SK-N-SH (cell line): ENCODE data around the gene ACOT7. TPM values are rescaled to one million over a fixed set of nuclear protein-coding genes. Genes with fewer than 3 reads are reported as not detected.

Source experiments
- CTCF ChIA-PET: fragments of 300-600, 350-600 bp; formaldehyde crosslinking; extraction: SDS; loops from one replicate; lab custom pipeline; 2021; lab: Yijun Ruan, JAX
- POLR2A ChIA-PET: fragments of 350-600 bp; sonication (Branson Sonifier 250); formaldehyde crosslinking; extraction: SDS; loops from one replicate; lab custom pipeline; 2020; ENCODE audit warnings: antibody characterized with exemption, inconsistent platforms; lab: Yijun Ruan, JAX
- DNase-seq: peaks from one replicate; pipeline ENCODE4 v3.0.0; 2012
- H2AFZ ChIP-seq: fragments of 200-600 bp; sonication (generic); 2 replicates; pipeline ENCODE4 v1.8.1; 2016; ENCODE audit warnings: antibody characterized with exemption, mild to moderate bottlenecking, low read depth
- H3F3A ChIP-seq: fragments of 200-600 bp; sonication (generic); replicated peaks from 2 replicates; pipeline ENCODE3; 2016; ENCODE audit warnings: antibody characterized with exemption, mild to moderate bottlenecking; ENCODE audit not compliant: insufficient read depth
- H3K27ac ChIP-seq, 2 experiments: fragments of 200-500 bp in 1 of 2; fragments of 200-600 bp in 1 of 2; sonication (Bioruptor generic) in 1 of 2; sonication (generic), shearing (Covaris generic) in 1 of 2; 2 replicates each; pipeline versions ENCODE4 v1.5.1 to v1.6.1; 2014 to 2016; ENCODE audit warnings: low read depth in 2 of 2, inconsistent platforms in 1 of 2, low read length in 1 of 2, mild to moderate bottlenecking in 1 of 2, mixed read lengths in 1 of 2
- H3K27me3 ChIP-seq: fragments of 200-600 bp; sonication (generic), shearing (Covaris generic); 2 replicates; pipeline ENCODE4 v1.6.1; 2016; ENCODE audit warnings: mixed run types; ENCODE audit not compliant: insufficient read depth
- H3K36me3 ChIP-seq, 2 experiments: fragments of 200-500 bp in 1 of 2; fragments of 200-600 bp in 1 of 2; sonication (Bioruptor generic) in 1 of 2; sonication (generic) in 1 of 2; replicated peaks in 1 of 2; 2 replicates each; pipeline versions ENCODE3 to v1.5.1; 2014 to 2016; ENCODE audit warnings: low read length in 1 of 2, mild to moderate bottlenecking in 1 of 2; ENCODE audit not compliant: insufficient read depth in 2 of 2, control insufficient read depth in 1 of 2
- H3K4me1 ChIP-seq, 2 experiments: fragments of 200-500 bp in 1 of 2; fragments of 200-600 bp in 1 of 2; sonication (Bioruptor generic) in 1 of 2; sonication (generic), shearing (Covaris generic) in 1 of 2; 2 replicates each; pipeline versions ENCODE4 v1.5.1 to v1.6.1; 2014 to 2016; ENCODE audit warnings: low read depth in 1 of 2, low read length in 1 of 2, mixed run types in 1 of 2; ENCODE audit not compliant: insufficient read depth in 2 of 2, control insufficient read depth in 1 of 2
- H3K4me2 ChIP-seq: fragments of 200-600 bp; sonication (generic), shearing (Covaris generic); 2 replicates; pipeline ENCODE4 v1.6.1; 2017; ENCODE audit warnings: mixed run types
- H3K4me3 ChIP-seq, 2 experiments: fragments of 200-500 bp in 1 of 2; fragments of 200-600 bp in 1 of 2; sonication (Bioruptor generic) in 1 of 2; sonication (generic), shearing (Covaris generic) in 1 of 2; 2 replicates each; pipeline versions ENCODE4 v1.5.1 to v1.8.1; 2014 to 2016; ENCODE audit warnings: low read depth in 2 of 2, inconsistent platforms in 1 of 2, low read length in 1 of 2, mild to moderate bottlenecking in 1 of 2, mixed read lengths in 1 of 2, moderate library complexity in 1 of 2
- H3K79me2 ChIP-seq: fragments of 200-600 bp; sonication (generic); 2 replicates; pipeline ENCODE4 v1.8.1; 2017; ENCODE audit warnings: mild to moderate bottlenecking; ENCODE audit not compliant: insufficient read depth
- H3K9ac ChIP-seq: fragments of 200-600 bp; sonication (generic); 2 replicates; pipeline ENCODE4 v1.6.1; 2017; ENCODE audit warnings: mixed run types
- H3K9me2 ChIP-seq: fragments of 200-600 bp; sonication (generic); 2 replicates; pipeline ENCODE4 v1.6.1; 2017; ENCODE audit warnings: mixed run types
- H3K9me3 ChIP-seq: fragments of 200-600 bp; sonication (generic); 2 replicates; pipeline ENCODE4 v1.6.1; 2017; ENCODE audit warnings: mixed run types, mild to moderate bottlenecking, moderate library complexity
- H4K20me1 ChIP-seq: fragments of 200-600 bp; sonication (generic); 2 replicates; pipeline ENCODE4 v1.6.1; 2017; ENCODE audit warnings: mild to moderate bottlenecking, mixed run types; ENCODE audit not compliant: insufficient read depth
- CHD2 ChIP-seq: fragments of 150-350 bp; IDR thresholded peaks from 2 replicates; pipeline ENCODE4 v1.6.1; 2018; ENCODE audit warnings: low read length; ENCODE audit not compliant: partially characterized antibody
- ELF1 ChIP-seq: IDR thresholded peaks from 2 replicates; pipeline ENCODE4 v1.4.0; 2012
- EP300 ChIP-seq, 2 experiments: IDR thresholded peaks; 2 replicates each; pipeline versions ENCODE4 v1.4.0 to v1.6.1; 2012; ENCODE audit warnings: borderline replicate concordance in 1 of 2, low read depth in 1 of 2, low read length in 1 of 2
- EZH2phosphoT487 ChIP-seq: fragments of 200-600 bp; sonication (generic); IDR thresholded peaks from 2 replicates; pipeline ENCODE4 v1.6.1; 2017; ENCODE audit warnings: low read depth, mixed run types, mild to moderate bottlenecking, antibody characterized with exemption, moderate library complexity, borderline replicate concordance
- FOXJ3 ChIP-seq: sonication (generic); formaldehyde crosslinking; IDR thresholded peaks from 2 replicates; pipeline ENCODE4 v1.5.1; 2020; ENCODE audit warnings: mild to moderate bottlenecking, missing genetic modification reagents
- FOXM1 ChIP-seq: IDR thresholded peaks from 2 replicates; pipeline ENCODE4 v1.4.0; 2012; ENCODE audit warnings: low read depth, mild to moderate bottlenecking
- GATA2 ChIP-seq: sonication (generic); formaldehyde crosslinking; IDR thresholded peaks from 2 replicates; pipeline ENCODE4 v1.5.0; 2020; ENCODE audit warnings: mild to moderate bottlenecking, missing genetic modification reagents
- POLR2AphosphoS5 ChIP-seq: IDR thresholded peaks from 2 replicates; pipeline ENCODE4 v1.6.1; 2012; ENCODE audit warnings: low read depth, low read length
- RCOR1 ChIP-seq: fragments of 150-350 bp; IDR thresholded peaks from 2 replicates; pipeline ENCODE4 v1.6.1; 2017; ENCODE audit warnings: antibody characterized with exemption, low read length
- WGBS: methylation state at CpG from one replicate; pipeline ENCODE4 v1.1.6; 2017; ENCODE audit warnings: low lambda C conversion rate; 5-methylcytosine and 5-hydroxymethylcytosine counted together
- polyA plus RNA-seq, 3 experiments: library from polyadenylated mRNA; depleted of rRNA; stranded (reverse); fragments of >200 nt; gene quantifications; 2 replicates each; pipeline ENCODE4 v1.2.3, GENCODE V29; 2012
- TF ChIP-seq, protein P1 (sequence below): fragments of 150-350 bp; IDR thresholded peaks from 2 replicates; pipeline ENCODE4 v1.6.1; 2017; ENCODE audit warnings: antibody characterized with exemption, low read length, low read depth, borderline replicate concordance
- TF ChIP-seq, protein P2 (sequence below): IDR thresholded peaks from 2 replicates; pipeline ENCODE4 v1.4.0; 2012; ENCODE audit warnings: low read depth, borderline replicate concordance
- TF ChIP-seq, protein P3 (sequence below): IDR thresholded peaks from 2 replicates; pipeline ENCODE4 v1.4.0; 2012; ENCODE audit warnings: low read depth, borderline replicate concordance
- TF ChIP-seq, protein P4 (sequence below): fragments of 150-350 bp; IDR thresholded peaks from 2 replicates; pipeline ENCODE4 v1.6.1; 2016; ENCODE audit warnings: mild to moderate bottlenecking, low read depth, low read length

Gene ACOT7
- polyA plus RNA-seq, 1 of the 3 experiments (the other 2 are of a cell fraction): 289 TPM

DNA sequence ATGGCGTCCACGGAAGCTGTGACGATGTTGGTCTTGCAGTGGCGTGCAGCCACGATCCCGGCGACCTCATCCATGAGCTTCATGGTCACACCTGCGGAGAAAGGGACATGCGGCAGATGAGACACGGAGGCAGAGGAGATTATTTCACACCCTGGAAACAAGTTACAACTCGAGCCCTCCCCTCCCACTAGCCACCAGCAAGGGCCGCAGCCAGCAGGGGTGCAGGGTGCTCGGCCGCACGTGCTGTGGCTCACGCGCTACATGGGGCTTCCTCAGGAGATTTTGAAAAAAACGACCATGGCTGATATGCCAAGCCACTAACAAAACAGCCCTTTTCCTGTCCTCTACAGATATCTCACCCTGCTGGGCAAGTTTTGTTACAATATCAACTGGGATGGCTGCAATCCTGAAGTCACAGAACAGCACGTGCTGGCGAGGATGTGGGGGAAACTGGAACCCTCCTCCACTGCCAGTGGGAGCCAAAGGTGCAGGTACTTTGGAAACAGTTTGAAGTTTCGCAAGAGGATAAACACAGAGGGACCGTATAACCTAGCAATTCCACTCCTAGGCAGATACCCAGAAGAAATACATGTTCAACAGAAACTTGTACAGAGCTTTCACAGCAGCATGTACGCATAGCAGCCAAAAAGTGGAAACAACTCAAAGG lies 98.5 kb downstream of the ACOT7 start:
- Histone ChIP-seq H3K79me2 (no peaks in the 10 kb centered on the region), H3K9me2 (no peaks in the 10 kb centered on the region), H4K20me1 (no peaks in the 10 kb centered on the region), H3K4me2 (no peak overlapping the region), H3K27ac (no peak overlapping the region), H3K4me3 (no peak overlapping the region), H3K9ac (no peak overlapping the region), H3K36me3 (peaks cover 0 to 19% of the 10 kb centered on the region in 2 experiments), H3K27me3 (no peaks in the 10 kb centered on the region), H3F3A (no peaks in the 10 kb centered on the region), H2AFZ (no peak overlapping the region), H3K9me3 (no peaks in the 10 kb centered on the region), H3K4me1 (peaks cover 0 to 15% of the 10 kb centered on the region in 2 experiments; a peak in 1 of 4 replicates)
- no peak for DNase-seq
- POLR2A ChIA-PET: no interaction called here
- WGBS: 91% methylated on average over 21 of the region's 23 CpGs
- CTCF ChIA-PET: interaction anchor here (2.3 kb wide), 1 partner anchor 49 kb away, joined by 11 read pairs; no protein-coding TSS in a partner anchor
- TF ChIP-seq EZH2phosphoT487 (no peak), POLR2AphosphoS5 (no peak), EP300 (IDR thresholded peaks at IDR 0.05; ENCODE audit: borderline replicate concordance in 1 of 2, low read depth in 1 of 2, low read length in 1 of 2) (no peak), FOXM1 (no peak), RCOR1 (no peak), ELF1 (no peak), FOXJ3 (CRISPR knock-in tag) (no peak), GATA2 (no peak)
- TF ChIP-seq, protein P1, sequence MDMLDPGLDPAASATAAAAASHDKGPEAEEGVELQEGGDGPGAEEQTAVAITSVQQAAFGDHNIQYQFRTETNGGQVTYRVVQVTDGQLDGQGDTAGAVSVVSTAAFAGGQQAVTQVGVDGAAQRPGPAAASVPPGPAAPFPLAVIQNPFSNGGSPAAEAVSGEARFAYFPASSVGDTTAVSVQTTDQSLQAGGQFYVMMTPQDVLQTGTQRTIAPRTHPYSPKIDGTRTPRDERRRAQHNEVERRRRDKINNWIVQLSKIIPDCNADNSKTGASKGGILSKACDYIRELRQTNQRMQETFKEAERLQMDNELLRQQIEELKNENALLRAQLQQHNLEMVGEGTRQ: no peak
- TF ChIP-seq, protein P2, sequence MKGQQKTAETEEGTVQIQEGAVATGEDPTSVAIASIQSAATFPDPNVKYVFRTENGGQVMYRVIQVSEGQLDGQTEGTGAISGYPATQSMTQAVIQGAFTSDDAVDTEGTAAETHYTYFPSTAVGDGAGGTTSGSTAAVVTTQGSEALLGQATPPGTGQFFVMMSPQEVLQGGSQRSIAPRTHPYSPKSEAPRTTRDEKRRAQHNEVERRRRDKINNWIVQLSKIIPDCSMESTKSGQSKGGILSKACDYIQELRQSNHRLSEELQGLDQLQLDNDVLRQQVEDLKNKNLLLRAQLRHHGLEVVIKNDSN: no peak

DNA sequence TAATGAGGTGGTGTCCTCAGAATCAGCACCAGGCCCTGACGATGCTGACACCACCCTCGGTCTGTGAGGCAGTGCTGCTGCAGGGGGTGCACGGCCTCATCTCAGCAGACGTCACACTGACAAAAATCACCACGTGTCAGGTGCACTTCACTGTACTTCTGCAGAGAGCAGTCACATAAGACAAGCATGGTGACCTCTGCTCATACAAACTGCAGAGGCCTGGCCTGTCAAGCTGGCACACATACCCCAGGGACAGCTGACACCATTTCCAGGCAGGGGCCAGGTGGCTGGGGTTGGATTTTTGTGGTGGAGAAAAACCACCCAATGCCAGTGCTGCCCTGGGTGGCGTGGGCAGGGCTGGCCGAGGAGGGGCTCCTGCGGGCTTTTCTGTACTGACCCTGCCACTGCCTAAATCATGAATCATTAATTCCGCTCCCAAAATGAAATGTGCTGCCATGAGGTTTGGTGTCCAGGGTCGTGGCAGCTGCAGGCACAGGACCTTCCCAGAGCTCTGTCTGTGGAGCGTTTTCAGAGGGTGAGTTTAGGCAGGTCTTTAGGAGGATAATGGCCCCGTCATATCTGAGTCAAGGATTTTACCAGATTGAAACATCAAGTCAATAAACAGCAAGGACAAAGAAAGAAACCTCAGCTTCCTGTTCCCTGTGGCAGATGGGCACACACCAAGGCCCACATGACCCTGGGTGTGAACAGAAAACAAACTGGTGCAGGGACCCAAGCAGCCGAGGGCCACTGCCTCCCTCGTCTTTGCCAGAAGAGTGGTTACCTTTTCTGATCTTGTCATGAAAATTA lies 99.3 kb downstream of the ACOT7 start:
- no peak overlapping the region for H3K9ac ChIP-seq
- H3K4me1 ChIP-seq: peaks cover 0 to 8% of the 10 kb centered on the region in 2 experiments; a peak in 1 of 4 replicates
- H3K9me2 ChIP-seq: no peaks in the 10 kb centered on the region
- no peak overlapping the region for H3K27ac ChIP-seq
- ChIA-PET CTCF (interaction anchor here (2.3 kb wide), 1 partner anchor 48 kb away, joined by 11 read pairs; no protein-coding TSS in a partner anchor), POLR2A (no interaction called here)
- H3K9me3 ChIP-seq: no peaks in the 10 kb centered on the region
- TF ChIP-seq, protein P3, sequence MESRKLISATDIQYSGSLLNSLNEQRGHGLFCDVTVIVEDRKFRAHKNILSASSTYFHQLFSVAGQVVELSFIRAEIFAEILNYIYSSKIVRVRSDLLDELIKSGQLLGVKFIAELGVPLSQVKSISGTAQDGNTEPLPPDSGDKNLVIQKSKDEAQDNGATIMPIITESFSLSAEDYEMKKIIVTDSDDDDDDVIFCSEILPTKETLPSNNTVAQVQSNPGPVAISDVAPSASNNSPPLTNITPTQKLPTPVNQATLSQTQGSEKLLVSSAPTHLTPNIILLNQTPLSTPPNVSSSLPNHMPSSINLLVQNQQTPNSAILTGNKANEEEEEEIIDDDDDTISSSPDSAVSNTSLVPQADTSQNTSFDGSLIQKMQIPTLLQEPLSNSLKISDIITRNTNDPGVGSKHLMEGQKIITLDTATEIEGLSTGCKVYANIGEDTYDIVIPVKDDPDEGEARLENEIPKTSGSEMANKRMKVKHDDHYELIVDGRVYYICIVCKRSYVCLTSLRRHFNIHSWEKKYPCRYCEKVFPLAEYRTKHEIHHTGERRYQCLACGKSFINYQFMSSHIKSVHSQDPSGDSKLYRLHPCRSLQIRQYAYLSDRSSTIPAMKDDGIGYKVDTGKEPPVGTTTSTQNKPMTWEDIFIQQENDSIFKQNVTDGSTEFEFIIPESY: no peak
- TF ChIP-seq FOXM1: no peak
- TF ChIP-seq, protein P4, sequence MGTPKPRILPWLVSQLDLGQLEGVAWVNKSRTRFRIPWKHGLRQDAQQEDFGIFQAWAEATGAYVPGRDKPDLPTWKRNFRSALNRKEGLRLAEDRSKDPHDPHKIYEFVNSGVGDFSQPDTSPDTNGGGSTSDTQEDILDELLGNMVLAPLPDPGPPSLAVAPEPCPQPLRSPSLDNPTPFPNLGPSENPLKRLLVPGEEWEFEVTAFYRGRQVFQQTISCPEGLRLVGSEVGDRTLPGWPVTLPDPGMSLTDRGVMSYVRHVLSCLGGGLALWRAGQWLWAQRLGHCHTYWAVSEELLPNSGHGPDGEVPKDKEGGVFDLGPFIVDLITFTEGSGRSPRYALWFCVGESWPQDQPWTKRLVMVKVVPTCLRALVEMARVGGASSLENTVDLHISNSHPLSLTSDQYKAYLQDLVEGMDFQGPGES: no peak
- no peak for TF ChIP-seq CHD2
- no peak overlapping the region for H2AFZ ChIP-seq
- no peaks in the 10 kb centered on the region for H3F3A ChIP-seq
- no peak for DNase-seq
- WGBS: 94% methylated on average over 13 of the region's 14 CpGs
- no peak overlapping the region for H3K4me3 ChIP-seq
- H4K20me1 ChIP-seq: no peaks in the 10 kb centered on the region
- no peaks in the 10 kb centered on the region for H3K79me2 ChIP-seq
- no peaks in the 10 kb centered on the region for H3K27me3 ChIP-seq
- H3K36me3 ChIP-seq: peaks cover 0 to 19% of the 10 kb centered on the region in 2 experiments
- no peak overlapping the region for H3K4me2 ChIP-seq
